ENCODE measurements around the gene SLX4IP. TPM values are rescaled to one million over a fixed set of nuclear protein-coding genes. Genes with fewer than 3 reads are reported as not detected.

Gene SLX4IP
- total RNA-seq, 2 donors from 2014 or later, result 7.0 to 8.2 TPM

DNA sequence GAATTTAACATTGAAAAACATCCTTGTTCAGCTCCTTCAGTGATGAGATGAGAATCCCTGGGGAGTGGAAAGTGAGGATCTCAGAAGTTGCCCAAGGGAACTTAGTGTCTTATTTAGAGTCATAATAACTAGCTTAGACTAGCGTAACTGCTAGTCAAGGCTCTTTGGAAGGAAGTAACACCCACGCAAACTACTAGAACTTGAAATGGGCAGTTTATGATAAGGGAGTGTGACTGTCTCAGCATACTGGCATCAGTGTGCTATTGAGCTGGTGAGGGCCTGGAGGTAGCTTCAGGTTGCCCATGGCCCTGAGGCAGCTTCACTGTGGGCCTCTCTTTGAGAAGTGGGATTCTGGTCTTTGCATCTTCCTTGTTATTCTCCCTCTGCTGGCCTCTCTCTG is 40.1 kb downstream of the SLX4IP start:
- no peak overlapping the region for H3K27ac ChIP-seq
- WGBS, result 87% methylated on average over 2 of the region's 2 CpGs
- H3K9me3 ChIP-seq, result no peaks in the 10 kb centered on the region
- no peak for TF ChIP-seq POLR2AphosphoS5 (IDR thresholded peaks at IDR 0.05)
- TF ChIP-seq POLR2A (IDR thresholded peaks at IDR 0.05), result no peak
- TF ChIP-seq, protein P1, sequence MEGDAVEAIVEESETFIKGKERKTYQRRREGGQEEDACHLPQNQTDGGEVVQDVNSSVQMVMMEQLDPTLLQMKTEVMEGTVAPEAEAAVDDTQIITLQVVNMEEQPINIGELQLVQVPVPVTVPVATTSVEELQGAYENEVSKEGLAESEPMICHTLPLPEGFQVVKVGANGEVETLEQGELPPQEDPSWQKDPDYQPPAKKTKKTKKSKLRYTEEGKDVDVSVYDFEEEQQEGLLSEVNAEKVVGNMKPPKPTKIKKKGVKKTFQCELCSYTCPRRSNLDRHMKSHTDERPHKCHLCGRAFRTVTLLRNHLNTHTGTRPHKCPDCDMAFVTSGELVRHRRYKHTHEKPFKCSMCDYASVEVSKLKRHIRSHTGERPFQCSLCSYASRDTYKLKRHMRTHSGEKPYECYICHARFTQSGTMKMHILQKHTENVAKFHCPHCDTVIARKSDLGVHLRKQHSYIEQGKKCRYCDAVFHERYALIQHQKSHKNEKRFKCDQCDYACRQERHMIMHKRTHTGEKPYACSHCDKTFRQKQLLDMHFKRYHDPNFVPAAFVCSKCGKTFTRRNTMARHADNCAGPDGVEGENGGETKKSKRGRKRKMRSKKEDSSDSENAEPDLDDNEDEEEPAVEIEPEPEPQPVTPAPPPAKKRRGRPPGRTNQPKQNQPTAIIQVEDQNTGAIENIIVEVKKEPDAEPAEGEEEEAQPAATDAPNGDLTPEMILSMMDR (IDR thresholded peaks at IDR 0.05), result no peak
- no peaks in the 10 kb centered on the region for H3K36me3 ChIP-seq
- DNase-seq (ENCODE audit: low spot score), result no peak
- intact Hi-C loops (cut with DNase I), result no loop called here
- H3K27me3 ChIP-seq (replicated peaks; ENCODE audit: insufficient read depth), result no peaks in the 10 kb centered on the region
- H3K4me3 ChIP-seq, result no peak overlapping the region
- H3K4me1 ChIP-seq (replicated peaks), result no peaks in the 10 kb centered on the region

DNA sequence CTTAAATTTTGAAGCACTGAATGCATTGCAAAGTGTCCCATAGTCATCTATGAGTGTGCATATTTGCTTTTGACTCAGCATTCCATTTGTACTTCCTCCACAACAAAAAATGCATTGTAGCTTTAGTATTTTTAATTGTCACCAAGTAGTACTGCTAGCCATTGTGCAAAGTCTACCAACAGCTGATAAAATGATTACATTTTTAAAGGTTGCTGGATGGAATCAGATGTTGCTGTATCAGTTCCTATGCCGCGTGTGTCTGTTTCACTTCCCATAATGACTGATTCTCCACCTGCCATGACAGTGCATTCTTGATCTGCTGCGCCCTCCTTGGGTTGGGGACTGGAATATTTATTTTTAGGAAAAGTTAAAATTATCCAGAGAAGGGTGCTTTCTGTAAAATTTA is 41.2 kb downstream of the SLX4IP start:
- no peaks in the 10 kb centered on the region for H3K27me3 ChIP-seq (replicated peaks; ENCODE audit: insufficient read depth)
- DNase-seq (ENCODE audit: low spot score), result no peak
- H3K36me3 ChIP-seq, result no peaks in the 10 kb centered on the region
- no peaks in the 10 kb centered on the region for H3K4me1 ChIP-seq (replicated peaks)
- WGBS, result 82% methylated on average over 3 of the region's 3 CpGs
- no peak overlapping the region for H3K4me3 ChIP-seq
- intact Hi-C loops (cut with DNase I), result no loop called here
- H3K9me3 ChIP-seq, result no peaks in the 10 kb centered on the region
- H3K27ac ChIP-seq, result no peak overlapping the region
- TF ChIP-seq, protein P1 (IDR thresholded peaks at IDR 0.05), result no peak
- TF ChIP-seq POLR2AphosphoS5 (IDR thresholded peaks at IDR 0.05) (no peak), POLR2A (IDR thresholded peaks at IDR 0.05) (no peak)

DNA sequence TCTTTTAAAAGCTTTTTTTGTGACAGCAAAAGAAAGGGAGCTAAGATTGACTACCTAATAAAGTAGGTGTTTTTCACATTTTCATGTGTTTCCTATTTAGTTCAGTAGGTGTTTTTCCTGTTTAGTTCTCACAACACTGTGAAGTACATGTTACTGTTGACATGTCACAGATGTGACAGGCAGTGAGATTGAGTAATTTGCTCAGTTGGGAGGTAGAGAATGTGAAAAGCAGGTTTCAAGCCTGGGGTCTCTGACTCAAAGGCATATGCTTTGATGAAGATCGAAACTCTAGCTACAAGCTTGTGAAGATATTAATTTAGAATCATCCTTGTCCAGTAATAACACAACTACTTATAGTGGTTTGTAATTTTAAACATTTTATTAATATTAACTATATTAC is 43.1 kb downstream of the SLX4IP start:
- Histone ChIP-seq H3K27ac (no peak overlapping the region), H3K4me3 (no peak overlapping the region), H3K4me1 (replicated peaks) (no peaks in the 10 kb centered on the region), H3K27me3 (replicated peaks; ENCODE audit: insufficient read depth) (no peaks in the 10 kb centered on the region), H3K9me3 (no peaks in the 10 kb centered on the region), H3K36me3 (no peaks in the 10 kb centered on the region)
- TF ChIP-seq POLR2A (IDR thresholded peaks at IDR 0.05), result no peak
- TF ChIP-seq POLR2AphosphoS5 (IDR thresholded peaks at IDR 0.05), result no peak
- TF ChIP-seq, protein P1 (IDR thresholded peaks at IDR 0.05), result no peak
- intact Hi-C loops (cut with DNase I), result no loop called here
- no peak for DNase-seq (ENCODE audit: low spot score)
- WGBS, result 93% methylated on average over 1 of the region's 1 CpG

DNA sequence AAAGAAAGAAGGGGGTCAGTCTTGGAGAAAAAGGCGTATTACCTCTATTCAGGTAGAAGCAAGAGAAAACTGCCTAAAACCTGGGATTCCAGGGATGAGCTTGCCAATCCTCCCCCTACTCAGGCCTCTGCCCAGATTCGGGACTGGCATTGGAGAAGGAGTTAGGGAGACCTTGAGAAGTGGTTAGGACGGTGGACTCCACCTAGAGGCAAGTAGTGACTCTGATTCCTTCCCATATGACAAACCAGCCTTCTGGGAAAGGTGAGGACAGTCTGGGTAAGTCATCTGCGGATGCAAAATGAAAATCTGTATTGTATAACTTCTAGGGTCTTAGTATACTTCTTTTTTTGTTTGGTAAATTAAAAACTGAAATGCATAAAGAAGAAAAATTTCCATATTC is 43.8 kb downstream of the SLX4IP start:
- H3K36me3 ChIP-seq, result no peaks in the 10 kb centered on the region
- DNase-seq (ENCODE audit: low spot score), result no peak
- no peaks in the 10 kb centered on the region for H3K9me3 ChIP-seq
- no peak overlapping the region for H3K4me3 ChIP-seq
- WGBS, result 91% methylated on average over 4 of the region's 4 CpGs
- H3K4me1 ChIP-seq (replicated peaks), result no peaks in the 10 kb centered on the region
- no peak for TF ChIP-seq POLR2A (IDR thresholded peaks at IDR 0.05)
- TF ChIP-seq POLR2AphosphoS5 (IDR thresholded peaks at IDR 0.05), result no peak
- TF ChIP-seq, protein P1 (IDR thresholded peaks at IDR 0.05), result no peak
- intact Hi-C loops (cut with DNase I), result no loop called here
- H3K27ac ChIP-seq, result no peak overlapping the region
- no peaks in the 10 kb centered on the region for H3K27me3 ChIP-seq (replicated peaks; ENCODE audit: insufficient read depth)

DNA sequence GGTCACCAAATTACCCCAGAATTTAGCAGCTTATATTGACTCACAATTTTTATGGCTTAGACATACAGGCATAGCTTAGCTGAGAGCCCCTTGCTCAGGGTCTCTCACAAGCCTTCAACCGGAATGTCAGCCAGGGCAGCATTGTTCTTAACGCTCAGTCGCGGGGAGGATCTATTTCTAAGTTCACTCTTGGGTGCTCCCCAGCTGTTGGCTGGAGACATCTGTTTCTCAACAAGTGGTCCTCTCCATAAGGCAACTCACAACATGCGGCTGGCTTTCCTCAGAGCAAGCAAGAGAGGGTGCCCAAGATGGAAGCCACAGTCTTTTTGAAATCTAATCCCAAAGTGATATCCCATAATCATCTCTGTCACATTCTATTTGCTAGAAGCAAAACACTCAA is 46.6 kb downstream of the SLX4IP start:
- TF ChIP-seq, protein P1 (IDR thresholded peaks at IDR 0.05), result no peak
- TF ChIP-seq POLR2A (IDR thresholded peaks at IDR 0.05) (no peak), POLR2AphosphoS5 (IDR thresholded peaks at IDR 0.05) (no peak)
- intact Hi-C loops (cut with DNase I), result no loop called here

More for the DNA sequence above, 46.6 kb downstream of the SLX4IP start:
- no peaks in the 10 kb centered on the region for H3K36me3 ChIP-seq
- WGBS, result 76% methylated on average over 5 of the region's 5 CpGs
- no peak overlapping the region for H3K27ac ChIP-seq
- H3K4me3 ChIP-seq, result no peak overlapping the region
- H3K9me3 ChIP-seq, result no peaks in the 10 kb centered on the region
- H3K27me3 ChIP-seq (replicated peaks; ENCODE audit: insufficient read depth), result no peaks in the 10 kb centered on the region
- H3K4me1 ChIP-seq (replicated peaks), result no peaks in the 10 kb centered on the region
- no peak for DNase-seq (ENCODE audit: low spot score)

Measured in prostate gland (tissue), 2 donors.